ENCODE data around the gene ACYP1. TPM values are rescaled to one million over a fixed set of nuclear protein-coding genes. Genes with fewer than 3 reads are reported as not detected.
A peak's percentile ranks its signal among the peaks of the same experiment; 100 is the strongest.

Gene ACYP1
- total RNA-seq, 1 experiment from 2014 or later, result 23.5 TPM

DNA sequence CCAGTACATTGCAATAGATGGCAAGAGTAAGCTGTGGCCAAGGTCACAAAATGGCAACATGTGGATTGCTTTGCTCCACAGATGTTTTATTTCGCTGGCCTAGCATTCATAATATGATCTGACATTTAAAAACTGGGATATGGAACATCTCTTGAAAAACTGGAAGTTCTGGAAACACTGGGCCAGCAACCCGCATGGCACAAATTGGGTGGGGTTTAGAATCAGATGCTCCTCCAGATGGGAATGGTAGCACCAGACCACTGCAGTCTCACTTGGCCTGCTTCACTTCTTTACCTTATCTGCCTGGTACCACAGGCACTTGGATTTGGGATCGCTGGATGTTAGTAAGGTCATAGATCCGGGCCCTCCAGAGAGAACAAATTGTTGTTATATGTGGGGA is 15.7 kb upstream of the ACYP1 start:
- BruUV-seq (replicated peaks), result no TSS peak
- CTCF ChIA-PET, result interaction anchor here (1.1 kb wide), 1 partner anchor 9 kb away, joined by 4 read pairs; no protein-coding TSS in a partner anchor
- H3F3A ChIP-seq (ENCODE audit: low read length, unreplicated experiment), result no peaks in the 10 kb centered on the region
- no peak for ATAC-seq
- H3K9me3 ChIP-seq (ENCODE audit: low read length), result no peaks in the 10 kb centered on the region
- no peaks in the 10 kb centered on the region for H4K20me1 ChIP-seq (ENCODE audit: low read length)
- H3K36me3 ChIP-seq (ENCODE audit: low read depth, low read length), result no peaks in the 10 kb centered on the region; the same call in 1 of the 2 replicates
- no peak overlapping the region for H2AFZ ChIP-seq (ENCODE audit: low read length)
- no peaks in the 10 kb centered on the region for H3K4me1 ChIP-seq (ENCODE audit: insufficient read depth, low read length)
- intact Hi-C loops (cut with micrococcal nuclease), result no loop called here
- H3K4me3 ChIP-seq (ENCODE audit: low read length), result no peak overlapping the region
- H3K9ac ChIP-seq (ENCODE audit: low read length), result no peak overlapping the region
- H3K27ac ChIP-seq (ENCODE audit: low read length), result no peak overlapping the region
- no peak for DNase-seq
- TF ChIP-seq EZH2 (IDR thresholded peaks at IDR 0.05; ENCODE audit: low read length, unreplicated experiment), result no peak
- TF ChIP-seq, protein P1, sequence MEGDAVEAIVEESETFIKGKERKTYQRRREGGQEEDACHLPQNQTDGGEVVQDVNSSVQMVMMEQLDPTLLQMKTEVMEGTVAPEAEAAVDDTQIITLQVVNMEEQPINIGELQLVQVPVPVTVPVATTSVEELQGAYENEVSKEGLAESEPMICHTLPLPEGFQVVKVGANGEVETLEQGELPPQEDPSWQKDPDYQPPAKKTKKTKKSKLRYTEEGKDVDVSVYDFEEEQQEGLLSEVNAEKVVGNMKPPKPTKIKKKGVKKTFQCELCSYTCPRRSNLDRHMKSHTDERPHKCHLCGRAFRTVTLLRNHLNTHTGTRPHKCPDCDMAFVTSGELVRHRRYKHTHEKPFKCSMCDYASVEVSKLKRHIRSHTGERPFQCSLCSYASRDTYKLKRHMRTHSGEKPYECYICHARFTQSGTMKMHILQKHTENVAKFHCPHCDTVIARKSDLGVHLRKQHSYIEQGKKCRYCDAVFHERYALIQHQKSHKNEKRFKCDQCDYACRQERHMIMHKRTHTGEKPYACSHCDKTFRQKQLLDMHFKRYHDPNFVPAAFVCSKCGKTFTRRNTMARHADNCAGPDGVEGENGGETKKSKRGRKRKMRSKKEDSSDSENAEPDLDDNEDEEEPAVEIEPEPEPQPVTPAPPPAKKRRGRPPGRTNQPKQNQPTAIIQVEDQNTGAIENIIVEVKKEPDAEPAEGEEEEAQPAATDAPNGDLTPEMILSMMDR (conservative IDR thresholded peaks at IDR 0.05; ENCODE audit: low read depth, low read length), result no peak
- no peak for TF ChIP-seq EZH2phosphoT487 (IDR thresholded peaks at IDR 0.05; ENCODE audit: borderline replicate concordance, low read length)
- no peaks in the 10 kb centered on the region for H3K27me3 ChIP-seq (ENCODE audit: low read length)
- H3K9me2 ChIP-seq (replicated peaks; ENCODE audit: low read length), result no peaks in the 10 kb centered on the region
- no peak overlapping the region for H3K4me2 ChIP-seq (ENCODE audit: low read length)
- POLR2A ChIA-PET (ENCODE audit: unreplicated experiment), result no interaction called here
- no peaks in the 10 kb centered on the region for H3K79me2 ChIP-seq (ENCODE audit: low read length)

DNA sequence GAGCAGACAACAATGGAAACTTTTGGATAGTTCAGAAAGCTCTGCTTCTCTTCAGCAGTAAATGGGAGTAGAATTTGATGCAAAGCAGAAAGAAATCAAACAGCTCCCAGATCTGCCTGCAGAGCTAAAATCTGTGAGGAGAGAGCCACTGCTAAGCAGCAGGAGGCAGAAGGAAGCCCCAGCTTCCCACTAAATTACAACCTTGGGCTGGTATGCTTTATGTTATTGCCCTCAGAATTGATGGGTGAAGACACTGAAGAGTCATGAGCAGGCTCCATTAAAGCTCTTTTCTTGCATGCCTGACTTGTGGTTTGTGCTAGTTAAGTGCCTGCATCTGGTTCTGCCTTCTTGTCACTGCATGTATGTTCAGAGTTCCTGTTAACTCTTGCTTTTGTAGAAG is 14.0 kb upstream of the ACYP1 start:
- ChIA-PET POLR2A (ENCODE audit: unreplicated experiment) (no interaction called here), CTCF (no interaction called here)
- Histone ChIP-seq H3K4me2 (ENCODE audit: low read length) (no peak overlapping the region), H3K27ac (ENCODE audit: low read length) (no peak overlapping the region), H4K20me1 (ENCODE audit: low read length) (no peaks in the 10 kb centered on the region), H3K4me3 (ENCODE audit: low read length) (no peak overlapping the region), H3K79me2 (ENCODE audit: low read length) (no peaks in the 10 kb centered on the region), H3K9me2 (replicated peaks; ENCODE audit: low read length) (no peaks in the 10 kb centered on the region), H3F3A (ENCODE audit: low read length, unreplicated experiment) (no peaks in the 10 kb centered on the region), H3K36me3 (ENCODE audit: low read depth, low read length) (no peaks in the 10 kb centered on the region), H3K9me3 (ENCODE audit: low read length) (no peaks in the 10 kb centered on the region), H3K4me1 (ENCODE audit: insufficient read depth, low read length) (no peaks in the 10 kb centered on the region), H2AFZ (ENCODE audit: low read length) (no peak overlapping the region), H3K27me3 (ENCODE audit: low read length) (no peaks in the 10 kb centered on the region), H3K9ac (ENCODE audit: low read length) (no peak overlapping the region)
- TF ChIP-seq, protein P1 (conservative IDR thresholded peaks at IDR 0.05; ENCODE audit: low read depth, low read length), result no peak
- TF ChIP-seq EZH2 (IDR thresholded peaks at IDR 0.05; ENCODE audit: low read length, unreplicated experiment) (no peak), EZH2phosphoT487 (IDR thresholded peaks at IDR 0.05; ENCODE audit: borderline replicate concordance, low read length) (no peak)
- ATAC-seq (no peak), DNase-seq (no peak)
- BruUV-seq (replicated peaks), result no TSS peak
- intact Hi-C loops (cut with micrococcal nuclease), result no loop called here

DNA sequence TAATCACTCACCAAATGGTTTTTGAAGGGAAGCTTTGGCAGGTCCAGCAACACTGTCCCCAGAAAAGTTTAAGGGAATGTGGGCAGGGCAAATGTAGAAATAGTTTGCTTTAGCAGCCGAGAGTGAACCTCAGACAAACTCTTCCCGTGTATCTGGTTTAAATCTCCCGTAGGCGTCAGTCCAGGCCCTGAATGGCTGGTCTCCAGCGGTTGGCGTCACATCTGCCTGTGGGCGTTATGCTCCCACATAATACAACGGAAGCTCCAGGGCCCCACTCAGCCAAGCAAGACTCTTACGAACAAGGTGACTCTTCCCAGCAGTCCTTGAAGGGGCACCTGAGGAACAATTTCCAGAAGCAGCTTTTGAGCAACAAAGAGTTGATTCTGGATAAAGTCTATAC is 6.6 kb upstream of the ACYP1 start:
- no peak for ATAC-seq

More for the DNA sequence above, 6.6 kb upstream of the ACYP1 start:
- no peaks in the 10 kb centered on the region for H4K20me1 ChIP-seq (ENCODE audit: low read length)
- H3K27ac ChIP-seq (ENCODE audit: low read length), result no peak overlapping the region
- no peaks in the 10 kb centered on the region for H3K9me2 ChIP-seq (replicated peaks; ENCODE audit: low read length)
- no peaks in the 10 kb centered on the region for H3F3A ChIP-seq (ENCODE audit: low read length, unreplicated experiment)
- no peaks in the 10 kb centered on the region for H3K27me3 ChIP-seq (ENCODE audit: low read length)
- ChIA-PET CTCF (no interaction called here), POLR2A (ENCODE audit: unreplicated experiment) (interaction anchor here (0.6 kb wide), 1 partner anchor 1668 kb away, joined by 4 read pairs; no protein-coding TSS in a partner anchor)
- intact Hi-C loops (cut with micrococcal nuclease), result no loop called here
- DNase-seq, result no peak
- no peak overlapping the region for H3K9ac ChIP-seq (ENCODE audit: low read length)
- H2AFZ ChIP-seq (ENCODE audit: low read length), result no peak overlapping the region
- H3K4me3 ChIP-seq (ENCODE audit: low read length), result no peak overlapping the region
- no peaks in the 10 kb centered on the region for H3K9me3 ChIP-seq (ENCODE audit: low read length)
- TF ChIP-seq EZH2 (IDR thresholded peaks at IDR 0.05; ENCODE audit: low read length, unreplicated experiment), result no peak
- TF ChIP-seq, protein P1 (conservative IDR thresholded peaks at IDR 0.05; ENCODE audit: low read depth, low read length), result no peak
- TF ChIP-seq EZH2phosphoT487 (IDR thresholded peaks at IDR 0.05; ENCODE audit: borderline replicate concordance, low read length), result no peak
- no peaks in the 10 kb centered on the region for H3K36me3 ChIP-seq (ENCODE audit: low read depth, low read length)
- BruUV-seq (replicated peaks), result no TSS peak
- peak overlapping the region; percentile 97; the same call in 1 of the 2 replicates for H3K4me2 ChIP-seq (ENCODE audit: low read length)
- H3K4me1 ChIP-seq (ENCODE audit: insufficient read depth, low read length), result peaks cover 17% of the 10 kb centered on the region
- H3K79me2 ChIP-seq (ENCODE audit: low read length), result peaks cover 10% of the 10 kb centered on the region; the same call in 1 of the 2 replicates
